Thyroid gland (tissue), 4 donors: ENCODE data around the gene DNAJC17. TPM values are rescaled to one million over a fixed set of nuclear protein-coding genes. Genes with fewer than 3 reads are reported as not detected.

Experiments
- DNase-seq, 2 donors: peaks; one replicate each; pipeline ENCODE4 v3.0.0-alpha.2; 2019
- H3K27ac ChIP-seq, 3 donors: fragments of 200-600 bp; sonication (generic); 1 replicate in 2 of 3; 2 replicates in 1 of 3; pipeline ENCODE4 v1.5.1; 2016 to 2019; ENCODE audit warnings: mild to moderate bottlenecking in 1 of 3, moderate library complexity in 1 of 3
- H3K27me3 ChIP-seq: fragments of 200-600 bp; sonication (generic); one replicate; pipeline ENCODE4 v1.5.1; 2019
- H3K36me3 ChIP-seq, 2 donors: fragments of 200-600 bp; sonication (generic); one replicate each; pipeline ENCODE4 v1.5.1; 2016 to 2019
- H3K4me1 ChIP-seq, 2 donors: fragments of 200-600 bp; sonication (generic); one replicate each; pipeline ENCODE4 v1.5.1; 2017 to 2019
- H3K4me3 ChIP-seq, 3 donors: fragments of 200-600 bp; sonication (generic); replicated peaks in 1 of 3; 1 replicate in 2 of 3; 2 replicates in 1 of 3; pipeline ENCODE4 v1.5.1; 2016; ENCODE audit warnings: mild to moderate bottlenecking in 1 of 3
- H3K9me3 ChIP-seq: fragments of 200-600 bp; sonication (generic); one replicate; pipeline ENCODE4 v1.5.1; 2017
- POLR2A ChIP-seq, 2 donors: fragments of 450-650 bp; IDR thresholded peaks; one replicate each; pipeline ENCODE4 v1.6.1; 2017; ENCODE audit warnings: antibody characterized with exemption in 2 of 2, mild to moderate bottlenecking in 2 of 2, moderate library complexity in 1 of 2
- WGBS, 2 donors: methylation state at CpG; one replicate each; pipeline ENCODE4 v1.1.5; 2017; 5-methylcytosine and 5-hydroxymethylcytosine counted together
- intact Hi-C: fragments of 100-400 bp; cut with DNase I; formaldehyde crosslinking; loops from one replicate; pipeline ENCODE4 v1.15.1; 2023
- total RNA-seq, 4 donors: library from RNA; depleted of rRNA; stranded (reverse); fragments of >200 nt; gene quantifications; one replicate each; pipeline ENCODE4 v1.2.3, GENCODE V29; 2016
- TF ChIP-seq, protein P1 (sequence below), 6 experiments: fragments of 200-600 bp in 3 of 6; fragments of 450-650 bp in 3 of 6; sonication (generic) in 3 of 6; IDR thresholded peaks; one replicate each; pipeline ENCODE4 v1.5.1; 2016 to 2019; ENCODE audit warnings: antibody characterized with exemption in 6 of 6, mild to moderate bottlenecking in 2 of 6, inconsistent platforms in 1 of 6, moderate library complexity in 1 of 6

Gene DNAJC17
- total RNA-seq, 4 donors from 2014 or later: 21.6 to 51.9 (median 45.8) TPM

DNA sequence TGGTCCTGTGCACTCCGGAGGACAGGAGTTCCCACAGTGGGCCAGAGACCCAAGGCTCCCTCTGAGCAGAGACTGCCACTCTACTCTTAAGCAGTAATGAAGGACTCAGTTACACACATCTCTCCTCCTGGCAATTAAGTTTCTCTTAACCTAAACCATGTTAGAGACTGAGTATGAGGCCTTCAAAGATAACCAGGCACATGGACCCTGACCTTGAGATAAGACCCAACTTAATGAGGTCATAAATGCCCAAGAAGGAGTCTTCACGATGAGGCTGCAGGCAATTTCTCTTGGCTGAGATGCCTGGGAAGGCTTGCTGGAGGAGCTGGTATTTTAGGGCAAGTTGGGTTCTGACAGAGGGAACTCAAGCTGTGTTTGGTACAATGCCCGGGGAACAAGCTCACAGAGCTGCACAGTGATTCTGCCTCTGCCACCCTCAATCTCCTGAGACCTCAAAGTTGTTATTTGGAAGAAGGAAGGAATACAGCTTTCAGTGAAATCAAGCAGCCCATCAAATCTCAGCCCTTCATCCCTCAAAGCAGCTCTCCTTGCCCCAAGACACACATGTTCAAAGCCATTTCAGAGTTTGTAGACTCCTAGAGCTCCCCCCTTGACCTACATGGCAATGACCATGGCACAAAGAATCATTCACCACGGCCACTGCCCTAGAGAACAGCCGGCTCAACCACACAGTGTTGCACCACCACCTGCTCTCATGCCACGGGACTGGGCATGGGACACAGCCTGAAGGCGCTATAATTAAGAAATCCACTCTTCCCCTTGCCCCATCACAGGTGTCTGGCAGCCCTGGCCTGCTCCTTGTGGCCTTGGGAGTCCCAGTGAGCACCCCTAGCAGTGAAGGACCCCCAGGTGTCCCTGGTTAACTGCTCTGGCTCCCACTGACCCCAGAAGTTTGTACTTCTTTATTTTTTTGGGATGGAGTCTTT, 59.3 kb downstream of the DNAJC17 start:
- intact Hi-C loops: no loop called here
- Histone ChIP-seq H3K4me1 (no peaks in the 10 kb centered on the region), H3K27ac (no peak overlapping the region), H3K27me3 (no peaks in the 10 kb centered on the region), H3K36me3 (peaks cover 22 to 41% of the 10 kb centered on the region in 2 donors), H3K4me3 (no peak overlapping the region), H3K9me3 (no peaks in the 10 kb centered on the region)
- DNase-seq: no peak
- 89 to 91% methylated on average over 7 of the region's 7 CpGs for WGBS, 2 donors
- no peak for TF ChIP-seq POLR2A (IDR thresholded peaks at IDR 0.05)
- TF ChIP-seq, protein P1, sequence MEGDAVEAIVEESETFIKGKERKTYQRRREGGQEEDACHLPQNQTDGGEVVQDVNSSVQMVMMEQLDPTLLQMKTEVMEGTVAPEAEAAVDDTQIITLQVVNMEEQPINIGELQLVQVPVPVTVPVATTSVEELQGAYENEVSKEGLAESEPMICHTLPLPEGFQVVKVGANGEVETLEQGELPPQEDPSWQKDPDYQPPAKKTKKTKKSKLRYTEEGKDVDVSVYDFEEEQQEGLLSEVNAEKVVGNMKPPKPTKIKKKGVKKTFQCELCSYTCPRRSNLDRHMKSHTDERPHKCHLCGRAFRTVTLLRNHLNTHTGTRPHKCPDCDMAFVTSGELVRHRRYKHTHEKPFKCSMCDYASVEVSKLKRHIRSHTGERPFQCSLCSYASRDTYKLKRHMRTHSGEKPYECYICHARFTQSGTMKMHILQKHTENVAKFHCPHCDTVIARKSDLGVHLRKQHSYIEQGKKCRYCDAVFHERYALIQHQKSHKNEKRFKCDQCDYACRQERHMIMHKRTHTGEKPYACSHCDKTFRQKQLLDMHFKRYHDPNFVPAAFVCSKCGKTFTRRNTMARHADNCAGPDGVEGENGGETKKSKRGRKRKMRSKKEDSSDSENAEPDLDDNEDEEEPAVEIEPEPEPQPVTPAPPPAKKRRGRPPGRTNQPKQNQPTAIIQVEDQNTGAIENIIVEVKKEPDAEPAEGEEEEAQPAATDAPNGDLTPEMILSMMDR (IDR thresholded peaks at IDR 0.05): no peak

DNA sequence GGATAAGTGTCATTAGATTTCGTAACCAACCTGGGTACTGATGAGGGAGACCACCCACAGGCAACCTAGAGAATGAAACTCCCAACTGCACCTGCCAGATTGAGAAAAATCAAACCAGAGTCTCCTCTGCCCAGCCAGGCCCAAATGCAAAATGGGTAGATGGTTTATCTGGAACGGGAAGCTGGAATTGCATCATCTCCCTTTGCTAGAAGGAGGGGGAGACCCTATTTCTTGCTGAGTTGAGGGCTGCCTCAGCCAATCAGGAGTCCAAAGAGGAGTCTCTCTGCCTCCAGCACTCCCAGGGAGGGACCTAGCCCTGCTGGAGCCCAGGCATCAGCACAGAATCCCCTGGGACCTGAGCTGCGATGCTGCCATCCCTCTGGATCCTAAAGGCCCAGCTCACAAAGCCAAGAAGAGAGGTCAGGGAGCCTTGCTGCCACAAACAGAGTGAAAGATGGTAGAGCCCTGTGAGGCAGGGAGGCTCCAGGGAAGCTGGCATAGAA, 60.3 kb downstream of the DNAJC17 start:
- H3K4me1 ChIP-seq: no peaks in the 10 kb centered on the region
- H3K27me3 ChIP-seq: no peaks in the 10 kb centered on the region
- peaks cover 28 to 47% of the 10 kb centered on the region in 2 donors for H3K36me3 ChIP-seq
- TF ChIP-seq POLR2A (IDR thresholded peaks at IDR 0.05): no peak
- TF ChIP-seq, protein P1 (IDR thresholded peaks at IDR 0.05): no peak
- WGBS, 2 donors: 54 to 67% methylated on average over 2 to 3 of the region's 3 CpGs
- intact Hi-C loops: no loop called here
- H3K9me3 ChIP-seq: no peaks in the 10 kb centered on the region
- no peak overlapping the region for H3K4me3 ChIP-seq
- no peak for DNase-seq
- H3K27ac ChIP-seq: no peak overlapping the region

DNA sequence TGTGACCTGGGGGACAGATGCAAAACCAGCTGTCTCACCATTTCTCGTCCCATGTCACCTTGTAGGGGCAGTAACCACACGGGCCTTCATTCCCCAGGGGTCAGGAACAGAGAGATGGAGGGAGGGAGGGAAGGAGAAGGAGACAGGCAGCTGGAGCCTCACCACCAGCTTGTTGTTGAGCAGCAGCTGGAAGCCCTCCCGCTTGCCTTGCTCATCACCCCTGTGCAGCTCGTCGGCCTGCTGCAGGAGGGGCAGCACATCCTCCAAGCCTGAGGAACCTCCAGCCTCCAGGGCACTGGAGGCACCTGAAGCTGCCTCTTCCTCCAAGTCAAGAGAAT, 62.5 kb downstream of the DNAJC17 start:
- DNase-seq: no peak
- Histone ChIP-seq H3K4me3 (no peak overlapping the region), H3K9me3 (no peaks in the 10 kb centered on the region), H3K36me3 (peaks cover 20 to 41% of the 10 kb centered on the region in 2 donors), H3K27ac (no peak overlapping the region), H3K27me3 (no peaks in the 10 kb centered on the region), H3K4me1 (no peaks in the 10 kb centered on the region)
- intact Hi-C loops: no loop called here
- TF ChIP-seq, protein P1 (IDR thresholded peaks at IDR 0.05): no peak
- TF ChIP-seq POLR2A (IDR thresholded peaks at IDR 0.05): no peak
- WGBS, 2 donors: 81% methylated on average over 5 of the region's 5 CpGs

DNA sequence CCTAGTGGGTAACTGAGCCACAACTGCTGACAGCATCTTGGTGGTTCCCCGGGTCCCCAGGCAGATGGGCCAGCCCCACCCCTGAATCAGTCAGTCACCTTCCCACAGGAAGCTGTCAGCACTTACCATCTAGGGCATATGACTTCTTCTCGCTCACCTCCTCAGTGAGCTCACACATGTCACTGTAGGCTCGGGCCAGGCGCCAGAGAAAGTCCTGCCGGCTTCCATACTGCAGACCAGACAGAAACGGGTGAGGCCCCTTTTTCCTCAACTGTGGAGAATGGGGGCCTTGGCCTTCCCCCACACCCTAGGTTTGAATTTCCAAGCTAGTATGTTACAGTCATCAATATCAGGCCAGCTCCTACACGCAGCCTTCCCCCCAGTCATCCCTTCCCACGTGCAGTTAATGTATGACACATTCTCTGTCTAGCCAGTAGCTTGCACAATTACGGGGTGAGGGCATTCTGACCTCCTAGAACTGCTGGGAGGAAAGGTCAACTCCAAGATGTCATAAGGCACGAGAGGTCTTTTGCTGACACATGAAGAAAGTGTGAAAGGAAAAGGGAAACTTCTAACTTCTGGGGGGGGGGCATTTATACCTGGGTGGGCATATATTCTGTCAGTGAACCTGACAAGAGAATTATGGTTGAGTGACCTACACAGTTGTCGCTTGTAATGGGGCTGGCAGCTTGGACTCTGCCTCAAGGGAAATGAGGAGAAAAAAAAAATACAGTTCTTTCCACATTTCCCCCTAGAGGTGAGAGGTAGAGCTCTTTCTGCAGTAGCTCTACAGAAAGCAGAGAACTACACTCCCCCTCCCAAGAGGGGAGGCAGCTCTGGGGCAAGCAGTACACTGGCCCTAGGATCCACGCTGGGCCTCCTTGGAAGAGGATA, 63.1 kb downstream of the DNAJC17 start:
- H3K4me3 ChIP-seq: no peak overlapping the region
- intact Hi-C loops: no loop called here
- no peak for DNase-seq
- no peaks in the 10 kb centered on the region for H3K9me3 ChIP-seq
- H3K27ac ChIP-seq: no peak overlapping the region
- no peaks in the 10 kb centered on the region for H3K4me1 ChIP-seq
- WGBS, 2 donors: 79 to 89% methylated on average over 12 of the region's 12 CpGs
- no peaks in the 10 kb centered on the region for H3K27me3 ChIP-seq
- no peak for TF ChIP-seq POLR2A (IDR thresholded peaks at IDR 0.05)
- TF ChIP-seq, protein P1 (IDR thresholded peaks at IDR 0.05): no peak
- peaks cover 24 to 36% of the 10 kb centered on the region in 2 donors for H3K36me3 ChIP-seq
